Liver (tissue), 9 donors: ENCODE results near the gene AFAP1L2. TPM values are rescaled to one million over a fixed set of nuclear protein-coding genes. Genes with fewer than 3 reads are reported as not detected.
"Not testable (repeated sequence)": the region's sequence is repeated elsewhere in the genome, so short reads cannot be mapped to it uniquely, and the experiment has no call there.

Experiments used
- DNase-seq: peaks from one replicate; pipeline ENCODE4 v3.0.0-alpha.2; 2017; ENCODE audit warnings: low spot score
- H3K27ac ChIP-seq, 2 donors: one replicate each; pipeline ENCODE4 v1.7.0; 2013; ENCODE audit warnings: inconsistent platforms in 2 of 2, low read length in 2 of 2, control low read depth in 1 of 2, low read depth in 1 of 2, mild to moderate bottlenecking in 1 of 2
- H3K27me3 ChIP-seq, 4 donors: one replicate each; pipeline versions ENCODE4 v1.6.1 to v1.7.0; 2013; ENCODE audit warnings: low read length in 3 of 4, inconsistent platforms in 1 of 4, mild to moderate bottlenecking in 1 of 4, moderate library complexity in 1 of 4; ENCODE audit not compliant: control insufficient read depth in 4 of 4, insufficient read depth in 4 of 4
- H3K36me3 ChIP-seq, 4 donors: one replicate each; pipeline versions ENCODE4 v1.6.1 to v1.7.0; 2013; ENCODE audit warnings: low read length in 3 of 4, mild to moderate bottlenecking in 3 of 4, low read depth in 1 of 4, moderate library complexity in 1 of 4; ENCODE audit not compliant: control insufficient read depth in 4 of 4, insufficient read depth in 3 of 4
- H3K4me1 ChIP-seq, 4 donors: one replicate each; pipeline versions ENCODE4 v1.6.1 to v1.7.0; 2013; ENCODE audit warnings: low read length in 3 of 4, mild to moderate bottlenecking in 3 of 4, moderate library complexity in 1 of 4; ENCODE audit not compliant: control insufficient read depth in 4 of 4, insufficient read depth in 4 of 4
- H3K4me3 ChIP-seq, 3 donors: one replicate each; pipeline versions ENCODE4 v1.6.1 to v1.7.0; 2013; ENCODE audit warnings: low read length in 3 of 3, control low read depth in 1 of 3, low read depth in 1 of 3, mild to moderate bottlenecking in 1 of 3
- H3K9ac ChIP-seq, 2 donors: one replicate each; pipeline ENCODE4 v1.7.0; 2013; ENCODE audit warnings: low read length in 2 of 2, mild to moderate bottlenecking in 2 of 2, moderate library complexity in 2 of 2, control low read depth in 1 of 2, low read depth in 1 of 2
- H3K9me3 ChIP-seq, 4 donors: one replicate each; pipeline versions ENCODE4 v1.6.1 to v1.7.0; 2013; ENCODE audit warnings: low read length in 3 of 4; ENCODE audit not compliant: control insufficient read depth in 4 of 4
- ATF3 ChIP-seq: IDR thresholded peaks from 2 replicates; pipeline ENCODE4 v1.6.1; 2016; ENCODE audit warnings: antibody characterized with exemption
- EGR1 ChIP-seq, 2 donors: IDR thresholded peaks; 2 replicates each; pipeline ENCODE4 v1.6.1; 2016 to 2018; ENCODE audit warnings: antibody characterized with exemption in 2 of 2, low read depth in 2 of 2
- HNF4A ChIP-seq, 2 donors: conservative IDR thresholded peaks; 2 replicates each; pipeline ENCODE4 v1.6.1; 2016; ENCODE audit warnings: antibody characterized with exemption in 2 of 2, mild to moderate bottlenecking in 2 of 2
- JUND ChIP-seq, 2 donors: IDR thresholded peaks; 2 replicates each; pipeline ENCODE4 v1.6.1; 2016; ENCODE audit warnings: antibody characterized with exemption in 2 of 2
- MAX ChIP-seq: IDR thresholded peaks from 2 replicates; pipeline ENCODE4 v1.6.1; 2016; ENCODE audit warnings: antibody characterized with exemption
- NR2F2 ChIP-seq: IDR thresholded peaks from 2 replicates; pipeline ENCODE4 v1.6.1; 2016; ENCODE audit warnings: antibody characterized with exemption
- REST ChIP-seq: IDR thresholded peaks from 2 replicates; pipeline ENCODE4 v1.6.1; 2016; ENCODE audit warnings: antibody characterized with exemption, mild to moderate bottlenecking
- SP1 ChIP-seq: IDR thresholded peaks from 2 replicates; pipeline ENCODE4 v1.6.1; 2018; ENCODE audit warnings: antibody characterized with exemption, mild to moderate bottlenecking
- ZBTB33 ChIP-seq: IDR thresholded peaks from 2 replicates; pipeline ENCODE4 v1.6.1; 2016; ENCODE audit warnings: antibody characterized with exemption
- WGBS: extraction: QIAGEN DNeasy Blood & Tissue Kit; methylation state at CpG from one replicate; pipeline ENCODE4 v1.1.7; 2013; 5-methylcytosine and 5-hydroxymethylcytosine counted together
- polyA plus RNA-seq, 2 donors: library from polyadenylated mRNA; stranded (reverse) in 1 of 2; unstranded in 1 of 2; fragments of 200-250 nt in 1 of 2; fragments of >200 nt in 1 of 2; fragmentation: Nextera tagmentation in 1 of 2; extraction: Ambion mirVana in 1 of 2; gene quantifications; one replicate each; pipeline versions ENCODE4 v1.2.1 to v1.2.3, GENCODE V29; 2013 to 2015
- total RNA-seq, 2 donors: library from RNA; depleted of rRNA; stranded (reverse); fragments of >200 nt; gene quantifications; one replicate each; pipeline ENCODE4 v1.2.3, GENCODE V29; 2014
- donor health status: healthy.
- donor health status: healthy.
- donor health status: healthy.
- donor health status: healthy.
- donor health status: healthy.

Gene AFAP1L2
- total and polyA plus RNA-seq, 4 donors: 0.53 to 1.8 (median 1.3) TPM

- TF ChIP-seq ZBTB33 (no peak), HNF4A (conservative IDR thresholded peaks at IDR 0.05) (no peak), MAX (no peak), EGR1 (IDR thresholded peaks at IDR 0.05; ENCODE audit: low read depth in 2 of 2) (no peak), JUND (IDR thresholded peaks at IDR 0.05) (no peak)
Observed at GRCh38 chr10:114334301-114334700, 70.0 kb downstream of the AFAP1L2 start (continued).

GRCh38 chr10:114333441-114333840, 70.9 kb downstream of the AFAP1L2 start:
- 90% methylated on average over 5 of the region's 5 CpGs for WGBS
- H3K27me3 ChIP-seq, H3K9me3 ChIP-seq, DNase-seq, H3K9ac ChIP-seq, H3K36me3 ChIP-seq, H3K27ac ChIP-seq, H3K4me1 ChIP-seq, H3K4me3 ChIP-seq: not testable (repeated sequence)

- Histone ChIP-seq H3K4me1 (no peaks in the 10 kb centered on the region), H3K36me3 (no peaks in the 10 kb centered on the region), H3K9me3 (no peaks in the 10 kb centered on the region), H3K9ac (no peak overlapping the region), H3K4me3 (no peak overlapping the region), H3K27ac (no peak overlapping the region), H3K27me3 (no peaks in the 10 kb centered on the region)
- WGBS: 72% methylated on average over 14 of the region's 14 CpGs
- TF ChIP-seq REST: no peak
- peak; percentile 13 for TF ChIP-seq SP1
- TF ChIP-seq ATF3: no peak
- TF ChIP-seq MAX: no peak
- TF ChIP-seq NR2F2: peak; percentile 11
- DNase-seq: no peak
Observed at GRCh38 chr10:114332301-114333192, 71.8 kb downstream of the AFAP1L2 start.
